HG03139 (cell line): ENCODE measurements around the gene SERINC5.
"Not testable (repeated sequence)": the region's sequence is repeated elsewhere in the genome, so short reads cannot be mapped to it uniquely, and the experiment has no call there.

Source experiments
- ATAC-seq: cut with Tn5 transposase; IDR thresholded peaks from one replicate; pipeline ENCODE4 v1.9.1; 2021; ENCODE audit not compliant: unreplicated experiment

The SERINC5 gene

DNA sequence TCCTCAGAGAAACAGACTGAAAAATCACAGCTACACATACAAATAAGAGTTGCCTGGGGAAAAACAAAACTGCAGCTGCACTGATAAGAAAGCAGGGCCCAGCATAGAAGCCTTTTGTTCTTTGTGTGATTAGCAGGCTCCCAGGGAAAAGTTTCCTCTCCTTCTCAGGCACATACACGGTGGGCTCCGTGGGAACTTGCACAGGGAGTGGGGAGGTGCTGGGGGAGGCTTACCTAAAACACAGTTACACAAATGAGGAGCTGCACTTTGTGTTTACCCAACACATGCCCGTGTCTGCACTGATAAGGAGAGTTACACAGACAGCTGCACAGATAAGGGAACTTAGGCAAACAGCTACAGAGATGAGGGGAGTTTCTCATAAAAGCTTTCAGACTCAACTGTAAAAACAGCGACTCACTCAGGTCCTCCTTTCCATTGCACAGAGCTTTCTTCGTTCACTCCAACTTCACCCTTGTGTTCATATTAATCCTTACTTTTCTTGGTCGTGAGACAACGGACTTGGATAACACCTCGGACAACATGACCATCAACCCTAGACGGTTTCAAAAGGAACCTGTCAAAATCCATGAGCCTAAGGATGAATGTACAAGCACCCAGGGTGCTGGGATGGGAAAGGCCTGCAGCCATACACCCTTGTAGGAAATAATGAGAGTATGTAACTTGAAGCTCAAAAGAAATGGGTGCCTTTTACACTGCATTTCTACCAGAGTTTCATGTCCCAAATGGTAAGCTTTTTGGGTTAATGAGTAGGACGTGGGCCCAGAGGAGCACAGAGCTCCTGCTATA, 50.8 kb downstream of the SERINC5 start:
- ATAC-seq, result no peak

DNA sequence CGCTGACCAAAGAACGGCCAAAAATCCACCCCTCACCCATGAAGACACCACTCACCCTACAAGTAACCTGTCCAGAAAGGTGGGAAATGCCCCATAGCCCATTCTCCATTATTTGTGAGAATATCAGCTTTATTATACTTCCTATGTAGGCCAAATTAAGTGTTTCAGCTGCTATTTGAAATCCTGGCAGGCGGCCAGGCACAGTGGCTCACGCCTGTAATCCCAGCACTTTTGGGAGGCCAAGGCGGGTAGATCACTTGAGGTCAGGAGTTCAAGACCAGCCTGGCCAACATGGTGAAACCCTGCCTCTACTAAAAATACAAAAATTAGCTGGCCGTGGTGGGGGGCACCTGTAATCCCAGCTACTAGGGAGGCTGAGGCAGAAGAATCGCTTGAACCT, 54.1 kb downstream of the SERINC5 start:
- not testable (repeated sequence) for ATAC-seq

DNA sequence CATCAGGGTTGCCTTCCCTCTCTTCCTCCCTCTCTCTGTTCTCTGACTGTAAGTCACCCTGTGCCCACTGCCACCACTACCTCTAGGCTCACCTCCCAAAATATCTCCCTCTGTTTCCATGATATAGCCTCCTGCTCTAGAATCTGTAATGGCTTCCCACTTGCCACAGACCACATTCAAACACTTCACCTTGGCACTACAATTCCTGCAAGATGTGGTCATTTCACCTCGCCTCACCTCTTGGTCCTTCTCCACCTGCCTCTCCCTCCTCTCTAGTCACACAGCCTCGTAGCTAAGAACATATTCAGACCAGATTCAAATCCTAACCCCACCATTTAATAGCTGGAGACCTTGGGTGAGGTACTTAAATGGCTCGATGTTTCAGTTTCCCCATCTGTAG, 56.9 kb downstream of the SERINC5 start:
- no peak for ATAC-seq

DNA sequence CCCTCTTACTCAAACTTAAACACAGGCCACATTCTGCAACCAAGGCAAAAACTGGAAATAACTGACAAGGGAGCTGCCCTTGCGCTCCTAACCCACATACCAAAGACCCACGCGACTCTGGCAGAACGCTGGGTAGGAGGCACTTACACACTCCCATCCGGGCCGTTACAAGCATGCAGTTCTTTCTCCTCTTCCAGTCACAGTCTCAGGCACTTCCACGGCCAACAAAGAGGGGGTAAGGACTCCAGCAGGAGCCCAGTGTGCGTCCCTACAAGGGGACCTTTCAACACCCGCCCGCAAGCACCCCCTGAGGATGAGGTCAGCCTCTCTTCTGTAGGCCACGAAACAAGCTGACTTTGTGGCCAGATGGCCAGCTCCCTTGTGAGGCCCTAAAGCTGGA, 57.4 kb downstream of the SERINC5 start:
- no peak for ATAC-seq

DNA sequence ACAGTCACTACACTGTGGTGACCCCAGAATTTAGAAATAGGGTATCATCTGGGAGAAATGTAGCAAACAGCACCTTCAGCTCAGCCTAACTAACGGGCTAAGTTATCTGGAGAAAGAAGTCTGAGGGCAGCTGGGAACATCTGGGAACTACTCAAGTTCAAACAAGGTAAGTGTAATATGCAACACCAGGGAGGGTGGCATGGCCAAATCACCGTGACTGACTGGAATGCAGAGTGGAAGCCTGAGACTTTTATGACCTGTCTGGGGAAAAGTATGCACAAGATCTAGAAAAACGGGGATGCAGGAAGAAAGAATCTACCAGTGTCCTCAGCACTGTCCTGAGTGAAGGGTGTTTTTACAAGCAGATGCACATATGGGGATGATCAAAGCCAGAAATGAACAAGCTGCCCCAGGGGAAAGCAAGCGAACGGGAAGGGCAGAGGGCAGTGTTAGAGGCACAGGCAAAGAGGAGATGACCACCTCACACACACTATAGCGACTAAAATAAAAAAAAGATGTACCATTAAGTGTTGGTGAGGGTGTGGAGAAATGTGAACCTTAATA, 59.9 kb downstream of the SERINC5 start:
- ATAC-seq, result no peak

DNA sequence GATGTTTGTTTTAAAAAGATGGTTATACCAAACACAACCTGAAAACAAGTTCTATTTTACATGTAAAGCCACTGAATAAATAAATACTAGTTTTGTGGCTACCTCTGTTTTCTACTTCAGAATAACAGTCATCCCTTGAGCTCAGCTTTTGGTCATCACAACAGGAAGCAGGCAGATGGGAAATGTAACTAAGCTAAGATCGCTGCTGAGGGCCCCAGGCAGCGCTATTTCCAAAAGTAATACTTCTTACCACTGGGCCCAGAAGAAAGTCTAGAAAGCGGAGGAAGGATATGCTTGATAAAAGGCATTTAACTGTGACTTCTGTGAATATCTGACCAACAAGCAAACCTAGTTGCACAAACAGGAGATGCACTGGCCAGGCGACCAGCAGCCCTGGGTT, 61.4 kb downstream of the SERINC5 start:
- no peak for ATAC-seq

DNA sequence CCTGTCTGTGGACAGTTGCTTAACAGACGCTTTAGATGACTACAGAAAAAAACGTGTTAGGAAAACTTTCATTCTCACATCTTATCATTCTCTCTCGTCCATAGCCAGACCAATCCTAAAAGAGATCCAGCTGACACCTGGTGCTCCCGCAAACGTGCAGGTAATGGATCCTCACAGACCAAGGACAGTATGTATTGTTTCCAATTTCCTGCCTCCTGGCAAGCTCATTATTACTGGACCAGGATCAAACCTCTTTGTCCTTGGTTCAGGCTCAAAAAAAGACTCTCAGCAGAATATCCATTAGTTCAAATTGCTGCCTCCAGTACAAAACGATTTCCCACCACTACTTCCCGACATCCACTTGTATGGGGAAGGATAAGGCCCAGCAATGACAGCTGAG, 62.4 kb downstream of the SERINC5 start:
- ATAC-seq, result no peak

DNA sequence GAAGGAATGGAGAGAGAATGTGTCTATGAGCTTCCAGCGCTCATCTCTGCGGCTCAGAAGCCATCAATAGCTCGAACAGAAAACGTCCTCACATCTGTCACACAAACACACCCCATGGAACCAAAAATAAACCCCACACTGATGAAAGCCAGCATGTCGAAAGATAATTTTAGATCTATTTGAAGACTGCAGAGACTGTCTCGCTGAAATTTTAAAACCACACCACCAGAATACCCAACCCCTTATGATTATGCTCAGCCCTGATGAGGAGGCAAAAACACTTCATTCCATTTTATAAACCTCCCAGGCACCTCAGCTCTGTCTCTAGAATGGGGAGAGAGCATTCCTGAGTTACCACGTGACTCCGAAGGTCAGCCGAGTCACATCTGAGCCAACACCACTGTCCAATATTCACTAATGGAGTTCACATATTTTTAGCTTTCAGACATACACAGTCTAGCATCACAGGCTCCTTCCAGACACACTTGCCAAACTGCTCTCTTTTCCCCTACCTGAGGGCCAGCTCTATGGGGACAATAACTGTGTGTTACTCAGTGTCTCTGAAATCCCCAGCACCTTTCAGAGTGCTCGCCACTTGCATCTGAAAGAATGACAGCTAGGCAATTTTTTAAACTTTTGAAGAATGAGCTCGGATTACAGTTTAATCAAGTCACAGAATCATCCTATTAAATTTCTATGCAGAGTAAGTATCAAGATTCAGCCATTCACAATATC, 63.2 kb downstream of the SERINC5 start:
- no peak for ATAC-seq

DNA sequence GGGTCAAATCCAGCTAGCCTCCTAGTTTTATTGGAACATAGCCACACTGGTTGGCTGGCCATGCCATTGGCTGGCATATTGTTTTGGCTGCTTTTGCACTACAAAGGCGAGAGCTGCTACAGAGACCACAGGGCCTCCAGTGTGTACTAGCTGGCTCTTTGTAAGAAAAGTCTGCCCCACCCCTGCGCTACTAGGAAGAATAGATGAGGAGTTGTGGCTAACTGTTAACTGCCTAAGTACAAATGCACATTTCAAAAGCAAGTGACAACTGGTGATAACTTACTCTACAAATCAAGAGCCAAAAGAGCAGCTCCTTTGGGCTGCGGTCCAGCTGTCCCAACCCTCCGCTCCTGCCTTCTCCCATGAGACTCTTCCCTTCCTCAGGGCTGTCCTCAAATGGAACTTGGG, 63.9 kb downstream of the SERINC5 start:
- ATAC-seq, result no peak

DNA sequence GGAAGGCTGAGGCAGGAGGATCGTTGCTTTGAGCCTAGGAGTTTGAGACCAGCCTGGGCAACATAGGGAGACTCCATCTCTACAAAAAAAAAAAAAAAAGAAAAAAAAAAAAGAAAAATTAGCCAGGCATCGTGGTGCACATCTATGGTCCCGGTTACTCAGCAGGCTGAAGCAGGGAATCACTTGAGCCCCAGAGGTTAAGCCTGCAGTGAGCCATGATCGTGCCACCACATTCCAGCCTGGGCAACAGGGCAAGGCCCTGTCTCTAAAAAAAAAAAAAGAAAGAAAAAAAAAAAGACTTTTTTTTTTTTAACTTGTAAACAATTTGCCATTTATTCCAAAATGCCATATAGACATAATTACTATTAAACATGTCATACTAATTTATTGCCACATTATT, 64.5 kb downstream of the SERINC5 start:
- no peak for ATAC-seq

DNA sequence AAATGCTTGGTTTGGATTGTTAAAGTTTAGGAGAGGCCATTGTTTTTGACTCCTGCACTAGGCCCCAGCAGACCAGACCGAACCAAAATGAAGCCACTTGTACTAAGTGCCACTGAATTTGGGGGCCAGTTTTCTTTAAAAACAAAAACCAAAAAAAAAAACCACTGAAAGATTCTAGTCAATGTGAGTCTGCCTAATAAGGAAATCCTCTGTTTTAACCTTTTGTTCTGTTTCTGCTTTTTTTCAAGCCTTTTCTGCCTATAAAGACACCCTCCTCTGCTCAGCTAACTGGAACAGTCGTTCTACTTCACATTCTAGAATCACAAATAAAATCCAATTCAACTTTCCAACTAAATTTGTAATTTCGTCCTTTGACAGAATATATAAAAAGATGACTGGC, 64.9 kb downstream of the SERINC5 start:
- no peak for ATAC-seq

DNA sequence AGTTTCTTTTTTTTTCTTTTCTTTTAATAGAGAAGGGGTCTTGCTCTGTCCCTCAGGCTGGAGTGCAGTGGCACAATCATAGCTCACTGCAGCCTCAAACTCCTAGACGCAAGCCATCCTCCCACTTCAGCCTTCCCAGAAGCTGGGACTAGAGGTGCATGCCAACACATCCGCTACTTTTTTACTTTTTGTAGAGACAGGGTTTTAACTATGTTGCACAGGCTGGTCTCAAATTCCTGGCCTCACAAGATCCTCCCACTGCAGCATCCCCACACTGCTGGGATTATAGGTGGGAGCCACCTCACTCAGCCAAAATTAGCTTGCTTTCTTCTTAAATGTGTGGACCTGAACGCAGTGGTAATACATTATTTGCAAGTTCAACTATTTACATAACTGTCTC, 66.1 kb downstream of the SERINC5 start:
- ATAC-seq, result no peak

DNA sequence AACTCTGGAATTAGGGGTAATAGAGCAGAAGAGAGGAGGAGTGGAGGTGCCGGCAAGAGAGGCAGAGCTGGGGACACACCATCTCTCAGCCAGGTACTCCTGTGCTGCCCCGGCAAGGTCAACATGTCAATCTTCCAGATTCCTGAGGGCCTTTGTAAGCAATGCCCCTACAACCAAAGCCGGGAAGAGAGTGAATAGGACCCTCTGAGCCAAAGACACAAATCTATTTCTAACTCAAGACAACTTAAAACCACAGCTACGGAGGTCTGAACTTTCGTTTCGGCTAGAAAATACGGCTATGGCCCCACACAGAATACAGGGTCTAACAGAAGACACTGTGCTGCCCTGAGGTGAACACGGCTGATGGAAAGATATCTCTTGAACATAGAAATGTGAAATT, 66.6 kb downstream of the SERINC5 start:
- ATAC-seq, result no peak

DNA sequence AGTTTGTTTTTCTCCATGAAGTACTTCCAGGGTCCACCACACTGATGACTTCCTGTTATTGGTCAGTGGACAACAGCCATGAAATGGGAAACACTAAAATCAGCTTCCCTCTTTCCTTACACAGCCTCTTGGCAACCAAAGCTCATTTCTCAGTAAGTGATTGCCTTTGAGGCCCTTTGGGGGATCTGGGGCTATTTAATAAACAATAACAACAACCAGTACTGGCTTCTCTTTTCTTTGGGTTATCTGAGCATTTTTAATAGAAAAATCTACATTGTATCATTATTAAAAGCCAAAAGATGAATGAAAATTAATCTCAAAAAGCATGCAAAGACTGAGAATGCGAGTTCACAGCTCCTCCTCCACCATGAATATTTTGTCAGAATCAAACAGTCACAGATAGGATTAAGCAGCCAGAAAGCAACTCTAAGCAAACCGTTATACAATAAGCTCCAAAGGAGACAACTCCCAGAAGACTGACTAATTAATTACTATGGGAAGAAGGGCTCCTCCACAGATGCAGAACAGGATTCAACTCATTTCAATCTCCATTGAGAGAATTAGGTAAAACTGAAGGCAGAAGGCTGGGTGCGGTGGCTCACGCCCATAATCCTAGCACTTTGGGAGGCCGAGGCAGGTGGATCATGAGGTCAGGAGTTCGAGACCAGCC, 68.3 kb downstream of the SERINC5 start:
- no peak for ATAC-seq

DNA sequence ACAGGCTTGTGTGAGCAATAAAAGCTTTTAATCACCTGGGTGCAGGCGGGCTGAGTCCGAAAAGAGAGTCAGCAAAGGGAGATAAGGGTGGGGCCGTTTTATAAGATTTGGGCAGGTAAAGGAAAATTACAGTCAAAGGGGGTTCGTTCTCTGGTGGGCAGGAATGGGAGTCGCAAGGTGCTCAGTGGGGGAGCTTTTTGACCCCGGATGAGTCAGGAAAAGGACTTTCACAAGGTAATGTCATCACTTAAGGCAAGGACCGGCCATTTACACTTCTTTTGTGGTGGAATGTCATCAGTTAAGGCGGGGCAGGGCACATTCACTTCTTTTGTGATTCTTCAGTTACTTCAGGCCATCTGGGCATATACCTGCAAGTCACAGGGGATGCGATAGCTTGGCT, 70.3 kb downstream of the SERINC5 start:
- ATAC-seq, result not testable (repeated sequence)

DNA sequence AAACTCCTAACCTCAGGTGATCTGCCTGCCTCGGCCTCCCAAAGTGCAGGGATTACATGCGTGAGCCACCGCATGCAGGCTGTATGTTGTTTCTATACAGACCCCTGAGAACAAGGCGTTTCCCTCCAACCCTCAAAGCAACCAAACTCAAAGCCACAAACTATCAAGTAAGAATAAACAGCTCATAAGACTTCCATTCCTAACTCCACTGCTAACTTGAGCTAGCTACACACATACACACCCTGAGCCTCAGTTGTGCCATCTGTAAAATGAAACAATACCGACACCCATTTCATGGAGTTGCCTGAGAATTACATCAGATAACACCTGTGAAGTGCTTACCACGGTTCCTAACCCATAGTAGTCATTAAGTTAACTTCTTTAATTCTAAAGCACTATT, 70.8 kb downstream of the SERINC5 start:
- no peak for ATAC-seq

DNA sequence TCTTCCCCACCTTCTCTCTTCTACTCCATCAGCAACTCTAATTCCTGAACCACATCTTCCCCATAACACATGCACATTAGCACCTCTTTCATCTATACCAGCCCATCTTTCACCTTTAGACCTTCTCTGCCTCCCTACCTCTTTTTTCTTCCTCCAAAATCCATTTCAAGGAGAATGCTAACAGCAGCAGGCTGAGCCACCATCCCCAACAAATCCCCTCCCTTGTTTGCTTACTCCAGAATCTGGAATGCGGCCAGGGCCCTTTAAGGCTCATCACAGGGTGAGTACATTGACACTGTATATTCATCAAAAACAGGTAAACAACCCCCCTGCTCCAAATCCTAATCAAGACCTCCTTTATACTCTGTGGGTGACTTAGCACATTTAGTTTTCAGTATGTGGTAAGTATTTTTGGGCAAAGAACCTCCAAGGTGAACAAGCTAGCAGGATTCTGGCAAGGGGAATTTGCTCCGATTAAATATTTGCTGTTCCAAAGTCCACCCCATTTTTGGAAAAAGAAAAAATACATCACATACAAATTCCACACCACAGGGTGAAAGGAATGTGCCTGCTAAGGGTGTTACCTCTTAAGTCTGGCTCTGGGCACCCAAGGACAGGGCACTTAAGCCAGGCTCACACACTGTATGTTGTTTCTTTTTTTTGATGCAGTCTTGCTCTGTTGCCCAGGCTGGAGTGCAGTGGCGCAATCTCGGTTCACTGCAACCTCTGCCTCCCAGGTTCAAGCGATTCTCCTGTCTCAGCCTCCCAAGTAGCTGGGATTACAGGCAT, 71.4 kb downstream of the SERINC5 start:
- no peak for ATAC-seq

DNA sequence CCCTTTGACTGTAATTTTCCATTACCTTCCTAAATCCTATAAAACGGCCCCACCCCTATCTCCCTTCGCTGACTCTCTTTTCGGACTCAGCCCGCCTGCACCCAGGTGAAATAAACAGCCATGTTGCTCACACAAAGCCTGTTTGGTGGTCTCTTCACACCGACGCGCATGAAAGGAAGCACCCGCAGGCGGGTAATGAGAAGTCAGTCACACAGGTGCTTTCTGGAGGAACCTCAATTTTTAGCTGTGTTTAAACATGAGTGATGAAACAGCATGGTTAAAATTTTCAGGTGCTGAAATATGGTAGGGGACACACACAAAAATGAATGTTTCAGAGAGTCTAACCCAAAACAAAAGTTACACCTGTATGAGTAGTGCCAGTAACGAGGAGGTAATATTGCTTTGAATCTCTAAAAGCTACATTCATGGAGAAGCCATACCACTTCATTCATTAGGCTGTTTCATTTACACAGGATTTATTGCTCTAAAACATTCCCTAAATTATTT, 72.1 kb downstream of the SERINC5 start:
- not testable (repeated sequence) for ATAC-seq

DNA sequence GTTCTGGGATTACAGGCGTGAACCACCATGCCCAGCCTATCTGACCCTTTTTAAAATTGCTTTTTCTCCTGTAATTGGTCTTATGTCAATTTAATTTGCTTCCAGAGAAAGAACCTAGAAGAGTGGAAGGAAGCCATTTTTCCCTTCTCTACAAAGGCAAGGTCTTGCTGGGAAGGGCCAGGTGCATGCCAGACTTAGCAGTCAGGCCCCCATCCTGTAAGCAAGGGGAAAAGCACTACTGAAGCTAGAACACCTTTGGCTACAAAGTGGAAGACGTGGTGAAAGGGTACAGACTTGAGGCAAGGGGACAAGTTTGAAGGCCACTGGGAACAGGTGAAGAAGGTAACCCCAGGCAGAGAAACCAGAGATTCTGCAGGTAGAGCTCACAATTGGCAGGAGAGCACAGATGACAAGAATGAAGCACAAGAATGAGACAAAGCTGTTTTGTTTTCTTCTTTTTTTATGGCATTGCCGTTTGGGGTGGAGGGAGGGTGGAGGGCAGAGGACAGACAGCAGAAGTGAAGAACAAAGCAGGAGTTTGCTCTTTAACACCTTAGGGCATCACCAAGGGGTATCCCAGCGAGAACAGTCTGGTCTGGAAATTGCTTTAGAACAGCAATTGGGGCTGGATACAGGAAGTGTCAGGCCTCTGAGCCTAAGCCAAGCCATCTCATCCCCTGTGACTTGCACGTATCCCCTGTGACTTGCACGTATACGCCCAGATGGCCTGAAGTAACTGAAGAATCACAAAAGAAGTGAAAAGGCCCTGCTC, 72.9 kb downstream of the SERINC5 start:
- ATAC-seq, result no peak
